ENCODE measurements around the gene KMT2D.

The KMT2D gene

GRCh38 chr12:49051777-49052438 lies 8.7 kb downstream of the KMT2D start:
- DNase-seq (ENCODE audit: low spot score) = no peak

- DNase-seq (ENCODE audit: low spot score) = no peak
Observed at GRCh38 chr12:49051373-49051764, 9.2 kb downstream of the KMT2D start.

GRCh38 chr12:49050507-49051372 lies 9.9 kb downstream of the KMT2D start:
- no peak for DNase-seq (ENCODE audit: low spot score)

- peak; percentile 74 for DNase-seq (ENCODE audit: low spot score)
Observed at GRCh38 chr12:49049566-49050224, 10.9 kb downstream of the KMT2D start.

- DNase-seq (ENCODE audit: low spot score) = no peak
Observed at GRCh38 chr12:49048953-49049352, 11.6 kb downstream of the KMT2D start.

GRCh38 chr12:49046129-49046895 lies 14.3 kb downstream of the KMT2D start:
- no peak for DNase-seq (ENCODE audit: low spot score)

- no peak for DNase-seq (ENCODE audit: low spot score)
Observed at GRCh38 chr12:49044660-49045059, 15.9 kb downstream of the KMT2D start.

- DNase-seq (ENCODE audit: low spot score) = peak; percentile 77
Observed at GRCh38 chr12:49043856-49044258, 16.7 kb downstream of the KMT2D start.

GRCh38 chr12:49043241-49043640 lies 17.4 kb downstream of the KMT2D start:
- no peak for DNase-seq (ENCODE audit: low spot score)

GRCh38 chr12:49041881-49042484 lies 18.6 kb downstream of the KMT2D start:
- DNase-seq (ENCODE audit: low spot score) = no peak

- DNase-seq (ENCODE audit: low spot score) = no peak
Observed at GRCh38 chr12:49041036-49041880, 19.3 kb downstream of the KMT2D start.

- DNase-seq (ENCODE audit: low spot score) = no peak
Observed at GRCh38 chr12:49040364-49040855, 20.2 kb downstream of the KMT2D start.

- DNase-seq (ENCODE audit: low spot score) = no peak
Observed at GRCh38 chr12:49039421-49040363, 20.9 kb downstream of the KMT2D start.

- no peak for DNase-seq (ENCODE audit: low spot score)
Observed at GRCh38 chr12:49038291-49038955, 22.2 kb downstream of the KMT2D start.

GRCh38 chr12:49037947-49038237 lies 22.7 kb downstream of the KMT2D start:
- no peak for DNase-seq (ENCODE audit: low spot score)

- no peak for DNase-seq (ENCODE audit: low spot score)
Observed at GRCh38 chr12:49037111-49037946, 23.3 kb downstream of the KMT2D start.

GRCh38 chr12:49036029-49036428 lies 24.6 kb downstream of the KMT2D start:
- no peak for DNase-seq (ENCODE audit: low spot score)

GRCh38 chr12:49034286-49034622 lies 26.3 kb downstream of the KMT2D start:
- no peak for DNase-seq (ENCODE audit: low spot score)

Measured in AG08396 (cell line).